Measurements from ENCODE around the gene TTYH3.
"Not testable (repeated sequence)": the region's sequence is repeated elsewhere in the genome, so short reads cannot be mapped to it uniquely, and the experiment has no call there.

Gene TTYH3

DNA sequence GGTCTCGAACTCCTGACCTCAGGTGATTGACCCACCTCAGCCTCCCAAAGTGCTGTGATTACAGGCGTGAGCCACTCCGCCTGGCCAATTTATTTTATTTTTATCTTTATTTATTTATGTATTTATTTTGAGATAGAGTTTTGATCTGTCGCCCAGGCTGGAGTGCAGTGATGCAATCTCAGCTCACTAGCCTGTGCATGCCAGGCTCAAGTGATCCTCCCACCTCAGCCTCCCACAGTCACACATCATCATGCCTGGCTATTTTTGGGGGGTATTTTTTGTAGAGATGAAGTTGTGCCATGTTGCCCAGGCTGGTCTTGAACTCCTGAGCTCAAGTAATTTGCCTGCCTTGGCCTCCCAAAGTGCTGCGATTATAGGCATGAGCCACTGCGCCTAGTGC is 41.4 kb downstream of the TTYH3 start:
- not testable (repeated sequence) for H3K27me3 ChIP-seq (ENCODE audit: control insufficient read depth, insufficient read depth, low read length); H3K9ac ChIP-seq (ENCODE audit: low read depth, low read length); H3K4me1 ChIP-seq (ENCODE audit: control insufficient read depth, insufficient read depth, low read length); H3K36me3 ChIP-seq (ENCODE audit: control insufficient read depth, insufficient read depth, low read length); H3K27ac ChIP-seq (ENCODE audit: low read depth, low read length); H3K9me3 ChIP-seq (ENCODE audit: control insufficient read depth, insufficient read depth, low read length); H3K4me3 ChIP-seq (ENCODE audit: low read depth, low read length)

DNA sequence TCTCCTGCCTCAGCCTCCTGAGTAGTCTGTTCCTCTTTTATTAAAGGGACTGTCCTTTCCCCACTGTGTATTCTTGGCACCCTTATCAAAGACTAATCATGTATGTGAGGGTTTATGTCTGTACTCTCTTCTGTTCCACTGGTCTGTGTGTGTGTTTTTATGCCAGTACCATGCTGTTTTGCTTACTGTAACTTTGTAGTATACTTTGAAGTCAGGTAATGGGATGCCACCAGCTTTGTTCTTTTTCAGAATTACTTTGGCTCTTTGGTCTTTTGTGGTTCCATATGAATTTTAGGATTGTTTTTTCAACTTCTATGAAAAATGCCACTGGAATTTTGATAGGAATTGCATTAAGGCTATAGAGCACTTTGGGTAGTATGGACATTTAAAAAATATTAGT is 42.1 kb downstream of the TTYH3 start:
- H3K9ac ChIP-seq (ENCODE audit: low read depth, low read length): no peak overlapping the region
- H3K27me3 ChIP-seq (ENCODE audit: control insufficient read depth, insufficient read depth, low read length): no peaks in the 10 kb centered on the region
- no peaks in the 10 kb centered on the region for H3K36me3 ChIP-seq (ENCODE audit: control insufficient read depth, insufficient read depth, low read length)
- no peaks in the 10 kb centered on the region for H3K9me3 ChIP-seq (ENCODE audit: control insufficient read depth, insufficient read depth, low read length)
- no peak overlapping the region for H3K27ac ChIP-seq (ENCODE audit: low read depth, low read length)
- no peaks in the 10 kb centered on the region for H3K4me1 ChIP-seq (ENCODE audit: control insufficient read depth, insufficient read depth, low read length)
- H3K4me3 ChIP-seq (ENCODE audit: low read depth, low read length): no peak overlapping the region

DNA sequence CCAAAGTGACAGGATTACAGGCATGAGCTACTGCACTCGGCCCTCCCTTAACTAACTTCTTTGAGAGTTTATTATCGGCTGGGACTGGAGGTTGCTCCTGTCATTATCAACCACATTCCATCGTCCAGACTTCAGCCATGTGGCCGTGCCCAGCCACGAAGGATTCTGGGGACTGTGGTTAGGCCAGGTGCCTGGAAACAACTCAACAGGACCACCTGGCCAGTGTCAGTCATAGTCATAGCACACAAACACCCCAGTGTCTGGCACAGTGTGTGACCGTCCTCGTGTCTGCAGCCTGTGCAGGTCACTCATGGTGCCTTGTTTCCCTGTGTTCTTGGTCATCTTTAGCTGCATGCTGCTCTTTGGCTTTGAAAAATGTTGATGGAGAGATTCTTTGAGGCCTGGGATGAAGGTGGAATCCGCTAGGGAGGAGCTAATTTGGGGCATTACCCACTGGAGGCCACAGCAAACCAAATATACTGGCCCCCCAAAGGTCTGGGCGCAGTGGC is 43.5 kb downstream of the TTYH3 start:
- Histone ChIP-seq H3K9ac (ENCODE audit: low read depth, low read length) (no peak overlapping the region), H3K4me3 (ENCODE audit: low read depth, low read length) (no peak overlapping the region), H3K36me3 (ENCODE audit: control insufficient read depth, insufficient read depth, low read length) (no peaks in the 10 kb centered on the region), H3K9me3 (ENCODE audit: control insufficient read depth, insufficient read depth, low read length) (no peaks in the 10 kb centered on the region), H3K27me3 (ENCODE audit: control insufficient read depth, insufficient read depth, low read length) (no peaks in the 10 kb centered on the region), H3K27ac (ENCODE audit: low read depth, low read length) (no peak overlapping the region), H3K4me1 (ENCODE audit: control insufficient read depth, insufficient read depth, low read length) (no peaks in the 10 kb centered on the region)

DNA sequence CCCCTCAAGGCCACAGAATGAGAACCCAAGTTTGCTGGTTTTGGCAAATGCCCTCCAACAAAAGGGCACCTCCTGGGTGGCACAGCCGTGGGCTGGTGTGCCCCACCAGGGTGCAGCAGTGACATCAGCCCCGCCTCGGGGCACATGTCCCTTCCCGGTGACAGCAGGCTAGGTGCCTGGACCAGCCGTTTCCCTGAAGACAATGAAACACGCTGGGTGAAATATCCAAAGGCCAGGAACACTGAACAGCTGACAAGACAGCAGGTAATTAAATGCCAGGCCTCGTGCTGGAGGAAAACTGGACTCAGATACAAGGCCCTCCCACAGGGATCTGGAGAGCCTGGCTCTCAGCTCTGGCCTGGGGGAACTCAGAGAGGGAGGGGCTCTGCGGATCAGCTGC is 44.8 kb downstream of the TTYH3 start:
- H3K36me3 ChIP-seq (ENCODE audit: control insufficient read depth, insufficient read depth, low read length): not testable (repeated sequence)

DNA sequence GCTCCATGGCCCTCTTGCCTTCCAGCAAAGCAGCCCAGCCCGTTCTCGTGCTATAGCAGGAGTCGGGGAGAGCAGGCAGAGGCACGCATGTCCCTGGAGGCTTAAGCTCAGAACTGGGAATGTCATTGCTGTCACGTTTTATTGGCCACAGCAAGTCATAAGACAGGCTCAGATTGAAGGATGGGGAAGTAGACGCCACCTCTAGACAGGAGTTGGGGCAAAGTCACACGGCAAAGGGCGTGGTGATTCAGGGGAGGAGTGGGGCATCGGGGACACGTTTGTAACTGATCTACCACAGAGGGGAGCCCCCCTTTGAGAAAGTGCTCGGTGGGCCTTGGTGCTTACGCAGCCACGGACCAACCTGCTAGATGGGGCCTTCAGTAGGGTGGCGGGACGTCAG is 46.7 kb downstream of the TTYH3 start:
- H3K27me3 ChIP-seq (ENCODE audit: control insufficient read depth, insufficient read depth, low read length); H3K9ac ChIP-seq (ENCODE audit: low read depth, low read length); H3K27ac ChIP-seq (ENCODE audit: low read depth, low read length); H3K9me3 ChIP-seq (ENCODE audit: control insufficient read depth, insufficient read depth, low read length); H3K4me3 ChIP-seq (ENCODE audit: low read depth, low read length); H3K4me1 ChIP-seq (ENCODE audit: control insufficient read depth, insufficient read depth, low read length); H3K36me3 ChIP-seq (ENCODE audit: control insufficient read depth, insufficient read depth, low read length): not testable (repeated sequence)

More for the DNA sequence above, 44.8 kb downstream of the TTYH3 start:
- not testable (repeated sequence) for H3K27me3 ChIP-seq (ENCODE audit: control insufficient read depth, insufficient read depth, low read length); H3K9ac ChIP-seq (ENCODE audit: low read depth, low read length); H3K4me1 ChIP-seq (ENCODE audit: control insufficient read depth, insufficient read depth, low read length); H3K27ac ChIP-seq (ENCODE audit: low read depth, low read length); H3K9me3 ChIP-seq (ENCODE audit: control insufficient read depth, insufficient read depth, low read length); H3K4me3 ChIP-seq (ENCODE audit: low read depth, low read length)

DNA sequence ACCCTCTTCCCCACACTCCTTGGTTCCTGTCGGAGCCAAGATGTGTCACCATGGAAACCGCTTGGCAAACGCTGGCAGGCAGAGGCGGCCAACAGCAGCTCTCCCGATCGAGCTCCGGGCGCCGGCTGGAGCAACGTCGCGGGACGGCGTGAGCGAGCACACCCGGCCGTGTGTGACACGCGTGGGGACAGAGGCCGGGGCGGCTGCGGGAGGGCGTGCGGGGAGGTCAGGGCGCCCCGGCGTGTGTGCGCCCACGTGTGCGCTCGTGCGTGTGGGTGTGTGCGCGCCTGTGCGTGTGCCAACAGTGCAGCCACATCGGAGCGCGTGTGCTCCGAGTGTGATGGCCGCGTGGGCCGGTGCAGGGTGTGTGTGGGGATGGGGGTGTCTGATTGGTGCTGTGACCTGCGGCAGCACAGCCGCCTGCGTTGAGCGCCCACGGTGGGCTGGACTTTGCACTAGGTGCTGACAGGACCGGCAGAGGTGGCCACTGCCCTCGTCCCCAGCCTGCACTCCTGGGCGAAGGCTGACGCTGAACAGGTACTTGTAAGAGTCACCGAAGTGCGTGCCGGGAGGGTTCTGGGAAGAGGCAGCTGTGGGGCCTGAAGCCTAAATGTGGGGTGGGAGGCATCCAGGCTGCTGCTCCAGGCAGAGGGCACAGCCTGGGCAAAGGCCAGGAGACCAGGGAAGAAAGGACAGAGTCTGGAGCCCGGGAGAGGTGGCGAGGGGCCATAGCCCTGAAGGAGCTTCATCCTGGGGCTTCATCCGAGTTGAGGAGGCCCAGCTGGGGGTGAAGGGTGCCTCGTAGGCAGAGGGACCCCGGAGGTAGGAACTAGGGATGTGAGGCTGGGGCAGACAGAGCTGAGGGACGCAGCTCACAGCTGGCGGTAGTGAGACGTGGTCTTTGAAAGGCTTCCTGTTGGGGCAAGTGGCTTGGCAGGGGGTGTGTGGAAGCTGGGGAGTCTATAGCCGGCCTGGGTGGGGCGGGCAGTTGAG is 47.6 kb downstream of the TTYH3 start:
- H3K4me3 ChIP-seq (ENCODE audit: low read depth, low read length); H3K4me1 ChIP-seq (ENCODE audit: control insufficient read depth, insufficient read depth, low read length); H3K36me3 ChIP-seq (ENCODE audit: control insufficient read depth, insufficient read depth, low read length); H3K9me3 ChIP-seq (ENCODE audit: control insufficient read depth, insufficient read depth, low read length); H3K27ac ChIP-seq (ENCODE audit: low read depth, low read length); H3K9ac ChIP-seq (ENCODE audit: low read depth, low read length); H3K27me3 ChIP-seq (ENCODE audit: control insufficient read depth, insufficient read depth, low read length): not testable (repeated sequence)

DNA sequence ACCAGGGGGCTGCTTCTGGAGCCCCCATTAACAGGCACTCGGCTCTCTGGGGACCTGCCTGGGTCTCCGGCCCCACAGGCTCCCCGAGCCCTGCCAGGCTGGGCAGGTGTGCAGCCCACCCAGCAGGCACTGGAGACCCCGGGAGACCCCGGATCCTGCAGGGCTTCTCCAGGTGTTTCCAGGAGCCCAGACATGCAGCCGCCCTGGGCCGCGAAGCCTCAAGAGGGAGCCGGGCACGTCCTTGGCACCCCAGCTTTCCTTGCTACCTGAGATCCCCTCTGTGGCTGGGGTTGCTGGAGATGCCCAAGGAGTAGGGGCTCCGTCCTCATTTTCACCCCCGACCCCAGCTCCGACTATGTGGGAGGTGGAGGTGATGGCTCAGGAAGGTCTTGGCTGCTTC is 48.5 kb downstream of the TTYH3 start:
- Histone ChIP-seq H3K9ac (ENCODE audit: low read depth, low read length) (no peak overlapping the region), H3K27ac (ENCODE audit: low read depth, low read length) (no peak overlapping the region), H3K36me3 (ENCODE audit: control insufficient read depth, insufficient read depth, low read length) (no peaks in the 10 kb centered on the region), H3K27me3 (ENCODE audit: control insufficient read depth, insufficient read depth, low read length) (no peaks in the 10 kb centered on the region), H3K4me1 (ENCODE audit: control insufficient read depth, insufficient read depth, low read length) (no peaks in the 10 kb centered on the region), H3K4me3 (ENCODE audit: low read depth, low read length) (no peak overlapping the region), H3K9me3 (ENCODE audit: control insufficient read depth, insufficient read depth, low read length) (no peaks in the 10 kb centered on the region)

DNA sequence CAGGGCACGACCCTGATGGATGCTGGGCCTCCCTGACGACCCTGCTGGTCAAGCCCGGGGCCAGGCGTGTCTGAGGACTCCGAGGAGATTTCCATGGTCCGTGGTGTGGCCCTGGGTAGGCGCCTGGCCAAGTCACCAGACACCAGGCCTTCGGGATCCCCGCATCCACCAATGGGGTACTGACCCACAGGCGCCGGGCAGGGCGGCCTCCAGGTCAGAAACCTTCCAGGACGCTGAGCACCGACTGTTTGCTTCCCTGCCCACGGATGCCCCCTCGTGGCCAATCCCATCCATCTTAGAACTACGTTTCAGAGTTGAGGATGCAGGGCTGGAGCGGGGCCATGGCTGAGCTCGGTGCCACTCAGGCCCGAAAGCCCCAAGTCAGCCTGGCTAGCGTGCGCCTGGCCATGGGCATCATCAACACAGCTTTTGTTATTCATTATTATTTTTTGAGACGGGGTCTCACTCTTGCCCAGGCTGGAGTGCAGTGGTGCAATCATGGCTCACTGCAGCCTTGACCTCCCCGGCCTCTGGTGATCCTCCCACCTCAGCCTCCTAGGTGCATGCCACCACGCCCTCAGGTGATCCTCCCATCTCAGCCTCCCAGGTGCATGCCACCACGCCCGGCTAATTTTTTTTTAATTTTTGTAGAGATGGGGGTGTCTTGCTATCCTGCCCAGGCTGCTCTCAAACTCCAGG is 49.2 kb downstream of the TTYH3 start:
- H3K9me3 ChIP-seq (ENCODE audit: control insufficient read depth, insufficient read depth, low read length): no peaks in the 10 kb centered on the region

DNA sequence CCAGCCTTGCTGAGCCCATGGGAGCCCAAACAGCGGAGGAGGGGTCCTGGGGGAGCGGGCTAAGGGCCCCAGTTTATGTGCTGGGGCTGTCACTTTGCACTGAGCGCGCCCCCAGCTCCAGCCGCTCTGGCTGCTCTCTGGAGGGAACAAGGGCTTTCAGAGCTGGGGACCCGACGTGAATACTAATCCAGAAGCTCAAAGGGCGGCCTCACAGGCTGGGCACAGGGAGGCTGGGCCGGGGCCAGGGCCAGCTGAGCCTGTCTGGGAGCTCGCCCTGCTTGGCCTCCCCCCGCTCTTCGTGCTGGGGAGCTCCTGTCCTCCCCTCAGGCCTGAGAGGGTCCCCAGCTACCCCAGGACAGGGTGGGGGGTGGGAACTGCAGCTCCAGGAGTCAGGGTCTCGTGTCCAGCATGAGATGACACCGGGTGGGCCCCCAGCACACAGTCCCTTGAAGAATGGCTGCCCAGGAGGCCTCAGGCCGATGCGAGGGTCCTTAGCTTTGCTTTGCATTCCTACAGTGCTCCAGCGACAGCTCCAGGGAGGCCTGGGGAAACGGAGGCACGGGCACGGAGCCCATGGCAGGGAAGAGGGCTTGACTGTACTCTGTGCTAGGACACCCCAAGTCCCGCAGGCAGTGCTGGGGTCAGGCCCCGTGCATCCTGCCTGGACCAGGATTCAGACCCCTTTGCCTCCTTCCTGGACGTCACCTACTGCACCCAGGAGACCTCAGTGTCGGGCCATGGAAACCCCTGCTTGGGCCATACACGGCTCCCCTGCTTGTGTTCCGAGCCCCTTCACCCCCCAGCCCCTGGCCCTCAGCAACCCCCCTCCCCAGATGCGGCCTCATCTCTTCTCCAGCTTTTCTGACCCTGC is 50.4 kb downstream of the TTYH3 start:
- H3K36me3 ChIP-seq (ENCODE audit: control insufficient read depth, insufficient read depth, low read length): no peaks in the 10 kb centered on the region
- H3K9me3 ChIP-seq (ENCODE audit: control insufficient read depth, insufficient read depth, low read length): no peaks in the 10 kb centered on the region
- H3K27ac ChIP-seq (ENCODE audit: low read depth, low read length): no peak overlapping the region
- no peak overlapping the region for H3K9ac ChIP-seq (ENCODE audit: low read depth, low read length)
- peaks cover 3% of the 10 kb centered on the region for H3K27me3 ChIP-seq (ENCODE audit: control insufficient read depth, insufficient read depth, low read length)
- no peak overlapping the region for H3K4me3 ChIP-seq (ENCODE audit: low read depth, low read length)
- H3K4me1 ChIP-seq (ENCODE audit: control insufficient read depth, insufficient read depth, low read length): no peaks in the 10 kb centered on the region

More for the DNA sequence above, 49.2 kb downstream of the TTYH3 start:
- no peak overlapping the region for H3K9ac ChIP-seq (ENCODE audit: low read depth, low read length)
- H3K27me3 ChIP-seq (ENCODE audit: control insufficient read depth, insufficient read depth, low read length): no peaks in the 10 kb centered on the region
- H3K4me3 ChIP-seq (ENCODE audit: low read depth, low read length): no peak overlapping the region
- H3K36me3 ChIP-seq (ENCODE audit: control insufficient read depth, insufficient read depth, low read length): no peaks in the 10 kb centered on the region
- H3K4me1 ChIP-seq (ENCODE audit: control insufficient read depth, insufficient read depth, low read length): no peaks in the 10 kb centered on the region
- H3K27ac ChIP-seq (ENCODE audit: low read depth, low read length): no peak overlapping the region

DNA sequence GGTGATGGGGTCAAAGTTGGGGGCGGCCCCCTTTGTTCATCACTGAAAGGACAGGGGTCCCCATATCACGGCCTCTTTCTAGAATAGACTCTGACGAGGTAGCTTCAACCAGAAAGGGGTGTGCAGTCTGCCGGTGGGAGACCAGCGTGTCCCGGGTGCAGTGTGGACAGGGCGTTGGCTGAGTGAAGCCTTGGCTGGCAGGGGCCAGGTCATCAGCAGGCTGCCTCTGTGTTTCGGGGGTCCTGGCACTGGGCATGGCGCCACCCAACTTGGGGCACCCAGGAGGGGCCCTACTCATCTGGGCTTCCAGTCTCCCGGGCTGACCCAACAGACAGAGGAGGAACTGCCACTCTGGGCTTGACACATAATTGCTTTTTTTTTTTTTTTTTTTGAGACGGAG is 52.7 kb downstream of the TTYH3 start:
- Histone ChIP-seq H3K36me3 (ENCODE audit: control insufficient read depth, insufficient read depth, low read length) (no peaks in the 10 kb centered on the region), H3K27me3 (ENCODE audit: control insufficient read depth, insufficient read depth, low read length) (peaks cover 26% of the 10 kb centered on the region), H3K4me1 (ENCODE audit: control insufficient read depth, insufficient read depth, low read length) (no peaks in the 10 kb centered on the region), H3K9me3 (ENCODE audit: control insufficient read depth, insufficient read depth, low read length) (no peaks in the 10 kb centered on the region), H3K9ac (ENCODE audit: low read depth, low read length) (no peak overlapping the region), H3K27ac (ENCODE audit: low read depth, low read length) (no peak overlapping the region), H3K4me3 (ENCODE audit: low read depth, low read length) (no peak overlapping the region)

Data from HUES48 (cell line).